Liver (tissue), 3 donors: Measurements from ENCODE around the gene LOXHD1.

Source experiments
- JUND ChIP-seq, 2 donors: IDR thresholded peaks; 2 replicates each; pipeline ENCODE4 v1.6.1; 2016; ENCODE audit warnings: antibody characterized with exemption in 2 of 2
- RAD21 ChIP-seq, 2 donors: IDR thresholded peaks; 2 replicates each; pipeline ENCODE4 v1.6.1; 2016; ENCODE audit warnings: antibody characterized with exemption in 2 of 2, mild to moderate bottlenecking in 2 of 2
- TAF1 ChIP-seq: conservative IDR thresholded peaks from 2 replicates; pipeline ENCODE4 v1.6.1; 2016; ENCODE audit warnings: antibody characterized with exemption, mild to moderate bottlenecking
- YY1 ChIP-seq: IDR thresholded peaks from 2 replicates; pipeline ENCODE4 v1.6.1; 2016; ENCODE audit warnings: antibody characterized with exemption, mild to moderate bottlenecking
- TF ChIP-seq, protein P1 (sequence below): fragments of 150-350 bp; IDR thresholded peaks from 2 replicates; pipeline ENCODE4 v1.5.1; 2017; ENCODE audit warnings: improper control_type of control experiment, low read depth, low read length; ENCODE audit not compliant: missing input control
- TF ChIP-seq, protein P2 (sequence below): IDR thresholded peaks from 2 replicates; pipeline ENCODE4 v1.6.1; 2016; ENCODE audit warnings: antibody characterized with exemption
- donor health status: healthy.
- donor health status: healthy.

DNA sequence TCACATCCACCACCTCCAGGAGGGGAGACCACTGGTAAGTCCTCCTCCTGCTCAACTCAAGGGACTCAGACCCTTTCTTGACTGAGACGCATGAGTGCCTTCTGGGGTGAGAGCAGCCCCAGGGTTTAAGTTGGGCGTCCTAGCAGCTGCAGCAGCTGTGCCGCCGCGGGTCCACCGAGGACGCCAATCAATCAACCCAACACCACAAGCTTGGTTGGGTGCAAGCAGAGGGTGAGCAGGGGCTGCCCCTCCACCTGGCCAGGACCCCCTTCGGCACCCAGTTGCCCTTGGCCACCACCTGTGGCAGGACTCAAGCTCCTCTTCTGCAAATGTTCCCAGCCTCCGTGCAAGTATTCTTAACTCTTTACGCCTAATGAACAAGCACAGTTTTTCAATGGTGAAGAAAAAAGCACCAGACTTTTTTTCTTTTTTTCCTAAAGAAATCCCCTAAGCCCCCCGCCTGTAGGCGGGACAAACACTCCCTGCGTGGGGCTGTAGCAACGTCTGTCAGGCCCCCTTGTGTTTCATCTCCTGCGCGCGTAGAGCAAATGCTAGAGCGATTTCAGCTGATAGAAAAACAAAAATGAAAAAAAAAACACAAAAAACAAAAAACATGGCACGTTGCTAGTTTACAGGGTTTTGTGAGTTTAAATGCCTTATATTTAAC, 197.1 kb downstream of the LOXHD1 start:
- TF ChIP-seq, protein P1, sequence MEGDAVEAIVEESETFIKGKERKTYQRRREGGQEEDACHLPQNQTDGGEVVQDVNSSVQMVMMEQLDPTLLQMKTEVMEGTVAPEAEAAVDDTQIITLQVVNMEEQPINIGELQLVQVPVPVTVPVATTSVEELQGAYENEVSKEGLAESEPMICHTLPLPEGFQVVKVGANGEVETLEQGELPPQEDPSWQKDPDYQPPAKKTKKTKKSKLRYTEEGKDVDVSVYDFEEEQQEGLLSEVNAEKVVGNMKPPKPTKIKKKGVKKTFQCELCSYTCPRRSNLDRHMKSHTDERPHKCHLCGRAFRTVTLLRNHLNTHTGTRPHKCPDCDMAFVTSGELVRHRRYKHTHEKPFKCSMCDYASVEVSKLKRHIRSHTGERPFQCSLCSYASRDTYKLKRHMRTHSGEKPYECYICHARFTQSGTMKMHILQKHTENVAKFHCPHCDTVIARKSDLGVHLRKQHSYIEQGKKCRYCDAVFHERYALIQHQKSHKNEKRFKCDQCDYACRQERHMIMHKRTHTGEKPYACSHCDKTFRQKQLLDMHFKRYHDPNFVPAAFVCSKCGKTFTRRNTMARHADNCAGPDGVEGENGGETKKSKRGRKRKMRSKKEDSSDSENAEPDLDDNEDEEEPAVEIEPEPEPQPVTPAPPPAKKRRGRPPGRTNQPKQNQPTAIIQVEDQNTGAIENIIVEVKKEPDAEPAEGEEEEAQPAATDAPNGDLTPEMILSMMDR = no peak
- TF ChIP-seq RAD21 (IDR thresholded peaks at IDR 0.05) (no peak), TAF1 (no peak), JUND (IDR thresholded peaks at IDR 0.05) (no peak), YY1 (no peak)
- TF ChIP-seq, protein P2, sequence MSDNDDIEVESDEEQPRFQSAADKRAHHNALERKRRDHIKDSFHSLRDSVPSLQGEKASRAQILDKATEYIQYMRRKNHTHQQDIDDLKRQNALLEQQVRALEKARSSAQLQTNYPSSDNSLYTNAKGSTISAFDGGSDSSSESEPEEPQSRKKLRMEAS = no peak
